ENCODE results near the gene SCN5A. TPM values are rescaled to one million over a fixed set of nuclear protein-coding genes. Genes with fewer than 3 reads are reported as not detected.

Gene SCN5A
- total and polyA plus RNA-seq, 2 of the 13 experiments (the other 11 are each of a cell fraction or from before 2014, with no cell fraction given), result 0.22 TPM; not detected in 1

DNA sequence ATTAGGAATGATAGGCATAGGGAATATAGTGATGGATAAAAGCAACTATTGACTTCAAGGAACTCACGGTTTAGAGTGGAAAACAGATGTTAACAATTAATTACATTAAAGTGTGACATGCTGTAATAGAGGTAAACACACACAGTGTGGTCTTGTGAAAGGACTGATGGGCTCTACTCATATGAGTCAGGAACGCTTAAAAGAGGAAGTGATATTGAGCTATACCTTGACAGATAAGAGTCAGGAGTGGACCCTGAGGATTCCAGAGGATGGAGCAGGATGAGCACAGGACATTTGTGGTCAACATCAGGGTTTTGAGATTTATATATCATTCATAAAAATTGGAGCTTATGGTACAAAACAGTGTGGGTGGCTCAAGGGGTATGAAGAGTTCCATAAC is 142.4 kb downstream of the SCN5A start:
- Histone ChIP-seq H3K4me3 (replicated peaks in 1 of 3; ENCODE audit: insufficient read depth in 1 of 3, low read depth in 2 of 3, low read length in 3 of 3) (no peak overlapping the region), H3K27me3 (ENCODE audit: control insufficient read depth in 1 of 2, insufficient read depth in 2 of 2, low read length in 2 of 2) (no peaks in the 10 kb centered on the region), H4K20me1 (ENCODE audit: insufficient read depth, low read length) (no peaks in the 10 kb centered on the region), H3K4me1 (ENCODE audit: insufficient read depth, low read length) (no peaks in the 10 kb centered on the region), H3K9me3 (ENCODE audit: low read length) (no peaks in the 10 kb centered on the region), H2AFZ (ENCODE audit: low read length) (no peak overlapping the region), H3K9ac (ENCODE audit: insufficient read depth, low read depth, low read length) (no peak overlapping the region), H3K79me2 (ENCODE audit: insufficient read depth, low read length) (no peaks in the 10 kb centered on the region), H3K27ac (ENCODE audit: extremely low read length, insufficient read depth, low read length) (no peak overlapping the region), H3K4me2 (ENCODE audit: low read depth, low read length) (no peak overlapping the region), H3K36me3 (replicated peaks in 1 of 2; ENCODE audit: control insufficient read depth in 1 of 2, insufficient read depth in 2 of 2, low read length in 2 of 2) (peaks cover 0 to 3% of the 10 kb centered on the region in 2 experiments; a peak in 2 of 5 replicates)
- 99% methylated on average over 2 of the region's 2 CpGs for WGBS (ENCODE audit: low lambda C conversion rate)
- in situ Hi-C loops (cut with HindIII; ENCODE audit: extremely low pct_ligation_motif_present, low pct_unique_long_range_greater_than_20kb) (no loop called here), intact Hi-C loops (cut with micrococcal nuclease; ENCODE audit: unreplicated experiment) (no loop called here)
- BruUV-seq (replicated peaks), result no TSS peak
- TF ChIP-seq ZNF775 (CRISPR knock-in tag; IDR thresholded peaks at IDR 0.05; ENCODE audit: borderline replicate concordance) (no peak), SRSF1 (optimal IDR thresholded peaks at IDR 0.05; ENCODE audit: low read depth, low read length) (no peak), ZSCAN21 (CRISPR knock-in tag; IDR thresholded peaks at IDR 0.05; ENCODE audit: borderline replicate concordance) (no peak), ZNF777 (CRISPR knock-in tag; IDR thresholded peaks at IDR 0.05) (no peak), HES4 (CRISPR knock-in tag; IDR thresholded peaks at IDR 0.05; ENCODE audit: borderline replicate concordance) (no peak), ZNF547 (CRISPR knock-in tag; IDR thresholded peaks at IDR 0.05) (no peak), PITX1 (CRISPR knock-in tag; IDR thresholded peaks at IDR 0.05) (no peak), HOXA9 (CRISPR knock-in tag; IDR thresholded peaks at IDR 0.05; ENCODE audit: borderline replicate concordance) (no peak), PTBP1 (IDR thresholded peaks at IDR 0.05; ENCODE audit: low read depth, low read length, poor library complexity, severe bottlenecking) (no peak), CSRNP2 (CRISPR knock-in tag; conservative IDR thresholded peaks at IDR 0.05; ENCODE audit: low read depth) (no peak), ZNF670 (CRISPR knock-in tag; IDR thresholded peaks at IDR 0.05; ENCODE audit: borderline replicate concordance) (no peak), NR2F1 (CRISPR knock-in tag; IDR thresholded peaks at IDR 0.05) (no peak), SMAD9 (CRISPR knock-in tag; IDR thresholded peaks at IDR 0.05) (no peak), HMGA1 (CRISPR knock-in tag; conservative IDR thresholded peaks at IDR 0.05) (no peak), ZNF274 (CRISPR knock-in tag; IDR thresholded peaks at IDR 0.05) (no peak), ZNF460 (CRISPR knock-in tag; IDR thresholded peaks at IDR 0.05; ENCODE audit: borderline replicate concordance) (no peak), ZNF569 (CRISPR knock-in tag; IDR thresholded peaks at IDR 0.05; ENCODE audit: borderline replicate concordance) (no peak), ZFP90 (CRISPR knock-in tag; IDR thresholded peaks at IDR 0.05; ENCODE audit: borderline replicate concordance) (no peak), HMG20A (CRISPR knock-in tag; IDR thresholded peaks at IDR 0.05; ENCODE audit: borderline replicate concordance) (no peak), DZIP1 (CRISPR knock-in tag; IDR thresholded peaks at IDR 0.05) (no peak)
- CTCF ChIA-PET (ENCODE audit: low intra/inter-chr PET ratio, low total read pairs), result no interaction called here
- DNase-seq (ENCODE audit: low spot score) (no peak), FAIRE-seq (no peak), ATAC-seq (no peak)
- POLR2A ChIA-PET, result no interaction called here
